HG03460 (cell line): ENCODE results near the gene KLRK1.
"Not testable (repeated sequence)": the region's sequence is repeated elsewhere in the genome, so short reads cannot be mapped to it uniquely, and the experiment has no call there.

ENCODE experiments used
- ATAC-seq: cut with Tn5 transposase; IDR thresholded peaks from one replicate; pipeline ENCODE4 v1.9.1; 2021; ENCODE audit not compliant: unreplicated experiment

The KLRK1 gene

GRCh38 chr12:10388624-10389413 is 1.0 kb downstream of the KLRK1 start:
- no peak for ATAC-seq

- ATAC-seq = not testable (repeated sequence)
These were observed 2.3 kb downstream of the KLRK1 start for GRCh38 chr12:10387498-10387897.

GRCh38 chr12:10386857-10387256 is 3.0 kb downstream of the KLRK1 start:
- no peak for ATAC-seq

DNA sequence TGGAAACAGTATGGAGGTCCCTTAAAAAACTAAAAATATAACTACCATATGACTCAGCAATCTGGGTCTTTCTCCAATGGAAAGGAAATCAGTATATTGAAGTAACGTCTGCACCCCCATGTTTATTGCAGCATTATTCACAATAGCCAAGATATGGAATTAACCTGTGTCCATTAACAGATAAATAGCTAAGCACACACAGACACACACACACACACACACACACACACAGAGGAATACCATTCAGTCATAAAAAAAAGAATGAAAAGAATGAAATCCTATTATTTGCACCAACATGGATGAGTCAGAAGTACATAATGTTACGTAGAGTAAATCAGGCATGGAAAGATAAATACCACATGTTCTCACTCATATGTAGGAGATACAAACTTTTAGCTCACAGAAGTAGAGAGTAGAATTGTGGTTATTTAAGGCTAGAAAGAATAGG is 4.7 kb downstream of the KLRK1 start:
- ATAC-seq = no peak

- no peak for ATAC-seq
These were observed 5.7 kb downstream of the KLRK1 start for GRCh38 chr12:10384191-10384590.

DNA sequence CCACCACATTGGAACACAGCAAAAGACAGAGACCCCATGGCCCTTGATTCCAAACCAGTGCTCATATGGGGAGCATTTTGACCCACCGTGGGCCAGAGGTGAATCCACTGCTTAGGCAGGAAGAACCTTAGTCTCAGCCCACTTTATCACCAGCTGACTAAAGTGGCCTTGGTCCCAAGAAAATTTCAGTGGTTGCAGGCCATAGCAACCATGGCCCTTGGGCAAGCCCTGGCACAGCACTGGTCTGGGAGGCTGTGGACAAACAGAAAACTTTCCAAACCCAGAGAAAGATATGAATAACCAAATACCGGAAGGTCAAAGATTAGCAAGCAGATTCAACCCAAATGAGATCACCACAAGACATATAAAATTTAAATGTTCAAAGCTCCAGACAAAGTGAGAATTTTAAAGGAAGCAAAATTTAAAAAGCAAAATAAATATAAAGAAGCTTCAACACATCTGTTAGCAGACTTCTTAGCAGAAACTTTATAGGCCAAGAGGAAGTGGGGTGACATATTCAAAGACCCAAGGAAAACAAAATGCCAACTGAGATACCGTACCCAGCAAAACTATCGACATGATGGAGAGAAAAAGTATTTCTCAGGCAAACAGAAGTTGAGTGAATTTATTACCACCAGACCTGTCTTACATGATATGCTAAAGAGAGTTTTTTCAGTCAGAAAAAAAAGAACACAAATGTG is 7.8 kb downstream of the KLRK1 start:
- no peak for ATAC-seq

DNA sequence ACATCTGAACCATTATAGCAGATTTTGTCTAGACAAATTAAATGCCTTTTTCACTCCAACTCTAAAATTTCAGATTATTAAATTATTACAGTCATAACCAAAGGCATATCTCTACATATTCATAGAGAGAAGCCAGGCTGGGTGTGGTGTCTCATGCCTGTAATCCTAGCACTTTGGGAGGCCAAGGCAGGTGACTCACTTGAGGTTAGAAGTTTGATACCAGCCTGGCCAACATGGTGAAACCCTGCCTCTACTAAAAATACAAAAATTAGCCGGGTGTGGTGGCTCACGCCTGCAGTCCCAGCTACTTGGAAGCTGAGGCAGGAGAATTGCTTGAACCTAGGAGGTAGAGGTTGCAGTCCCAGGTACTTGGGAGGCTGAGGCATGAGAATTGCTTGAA is 11.1 kb downstream of the KLRK1 start:
- ATAC-seq = not testable (repeated sequence)

- no peak for ATAC-seq
These were observed 15.2 kb downstream of the KLRK1 start for GRCh38 chr12:10374624-10375018.

GRCh38 chr12:10372559-10372958 is 17.3 kb downstream of the KLRK1 start:
- ATAC-seq = no peak

DNA sequence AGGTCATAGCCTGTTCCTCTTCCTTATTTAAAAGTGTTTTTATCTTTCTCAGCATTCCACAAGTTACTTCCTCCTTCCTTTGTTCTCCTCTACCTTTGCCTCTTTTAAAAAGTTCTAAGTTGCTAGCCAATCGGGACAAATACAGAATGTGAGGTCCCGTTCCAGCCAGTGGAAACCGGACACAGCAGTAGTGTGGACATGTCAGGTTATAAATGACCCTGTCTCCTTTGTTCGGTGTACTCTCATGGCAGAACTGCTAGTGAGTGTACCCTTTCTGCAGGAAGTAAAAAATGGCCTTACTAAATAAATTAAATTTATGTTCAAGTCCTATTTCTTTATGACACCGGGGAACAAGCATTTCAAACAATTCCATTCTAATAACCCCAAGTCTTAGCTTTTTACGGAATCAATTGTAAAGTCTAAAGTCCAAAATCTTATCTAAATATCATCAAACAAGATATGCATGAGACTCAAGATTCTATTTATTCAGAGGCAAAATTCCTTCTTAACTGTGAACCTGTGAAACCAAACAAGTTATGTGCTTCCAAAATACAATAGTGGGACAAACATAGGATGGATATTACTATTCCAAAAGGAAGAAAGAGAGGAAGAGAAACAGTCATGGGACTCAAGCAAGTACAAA is 17.8 kb downstream of the KLRK1 start:
- ATAC-seq = not testable (repeated sequence)

GRCh38 chr12:10369557-10370415 is 20.1 kb downstream of the KLRK1 start:
- no peak for ATAC-seq

- ATAC-seq = no peak
These were observed 21.4 kb downstream of the KLRK1 start for GRCh38 chr12:10368206-10369171.

GRCh38 chr12:10367714-10368113 is 22.1 kb downstream of the KLRK1 start:
- ATAC-seq = not testable (repeated sequence)

- no peak for ATAC-seq
These were observed 23.0 kb downstream of the KLRK1 start for GRCh38 chr12:10366875-10367274.

GRCh38 chr12:10365696-10366405 is 24.0 kb downstream of the KLRK1 start:
- no peak for ATAC-seq

DNA sequence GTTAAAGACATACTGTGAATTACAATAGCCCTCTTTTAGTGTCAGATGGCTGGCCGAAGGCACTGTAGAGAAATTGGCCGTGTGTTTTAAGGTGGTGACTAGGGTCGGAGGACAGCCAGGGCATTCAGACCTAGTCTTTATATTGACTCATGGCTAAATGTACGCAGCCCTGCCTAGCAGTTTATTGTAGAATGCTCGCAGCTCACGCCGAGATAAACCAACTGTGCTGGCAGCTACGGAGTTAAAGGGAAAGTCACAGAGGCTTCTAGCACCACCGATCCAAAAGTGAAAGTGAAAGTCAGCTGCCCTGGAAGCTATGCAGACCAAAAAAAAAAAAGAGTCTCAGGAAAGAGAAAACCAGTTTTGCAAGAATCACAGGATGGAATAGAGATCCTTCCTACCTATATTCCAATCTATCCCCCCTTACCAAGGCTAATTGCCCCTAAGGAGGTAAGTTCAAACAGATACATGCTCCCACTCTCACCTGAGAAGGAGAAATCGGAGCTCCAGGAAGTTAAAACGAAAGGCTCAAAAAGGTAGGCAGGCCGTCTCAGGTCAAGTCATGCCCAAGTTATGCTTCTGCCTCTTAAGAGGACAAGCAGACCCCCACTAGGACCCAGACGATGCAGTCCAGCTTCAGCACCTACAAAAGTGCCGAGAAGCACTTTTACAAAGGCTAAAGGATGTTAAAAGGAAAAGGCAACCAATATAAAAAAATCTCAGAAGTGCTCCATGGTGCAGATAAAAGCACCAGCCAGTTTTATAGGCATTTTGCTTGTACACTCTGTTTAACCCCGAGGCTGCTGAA is 24.8 kb downstream of the KLRK1 start:
- peak; percentile 37 for ATAC-seq

GRCh38 chr12:10363914-10364814 is 25.7 kb downstream of the KLRK1 start:
- ATAC-seq = peak; percentile 81

DNA sequence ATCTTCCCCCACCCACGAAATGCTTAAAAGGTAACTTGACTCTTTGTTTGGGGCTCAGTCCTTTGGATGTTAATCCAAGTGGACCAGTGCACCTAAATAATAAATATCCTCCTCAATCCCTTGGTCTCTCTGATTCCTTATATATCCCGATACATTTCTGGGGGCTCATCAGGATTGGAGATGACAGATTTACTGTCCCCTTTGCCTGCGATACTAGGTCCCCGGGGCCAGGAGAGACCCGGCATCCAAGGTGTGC is 26.3 kb downstream of the KLRK1 start:
- no peak for ATAC-seq
